Neural cell (in vitro differentiated cells): ENCODE measurements around the gene CADM3. TPM values are rescaled to one million over a fixed set of nuclear protein-coding genes. Genes with fewer than 3 reads are reported as not detected.
A peak's percentile ranks its signal among the peaks of the same experiment; 100 is the strongest.

Experiments
- H2AFZ ChIP-seq: fragments of 200-600, 300-800 bp; sonication (generic), shearing (Covaris generic); 2 replicates; pipeline ENCODE4 v1.6.0; 2014; ENCODE audit warnings: low read depth, mild to moderate bottlenecking, antibody characterized with exemption, low read length, moderate library complexity
- H3F3A ChIP-seq: fragments of 200-600 bp; shearing (Covaris generic); 2 replicates; pipeline ENCODE4 v1.6.1; 2016; ENCODE audit warnings: mild to moderate bottlenecking, moderate library complexity, mixed read lengths, antibody characterized with exemption, low read length; ENCODE audit not compliant: insufficient read depth, poor library complexity, severe bottlenecking
- H3K27ac ChIP-seq: fragments of 200-600, 300-800 bp; sonication (generic), shearing (Covaris generic); 2 replicates; pipeline ENCODE4 v1.5.1; 2014; ENCODE audit warnings: mild to moderate bottlenecking, low read length, moderate library complexity
- H3K27me3 ChIP-seq: fragments of 300-800, 200-600 bp; sonication (generic), shearing (Covaris generic); 2 replicates; pipeline ENCODE4 v1.6.0; 2014; ENCODE audit warnings: mild to moderate bottlenecking, low read depth, low read length, moderate library complexity; ENCODE audit not compliant: insufficient read depth
- H3K36me3 ChIP-seq: fragments of 300-800, 200-600 bp; sonication (generic), shearing (Covaris generic); 2 replicates; pipeline ENCODE4 v1.5.1; 2014; ENCODE audit warnings: mild to moderate bottlenecking, antibody characterized with exemption, low read length, moderate library complexity; ENCODE audit not compliant: insufficient read depth
- H3K4me2 ChIP-seq: fragments of 300-800, 200-600 bp; sonication (generic), shearing (Covaris generic); 2 replicates; pipeline ENCODE4 v1.6.0; 2014; ENCODE audit warnings: mild to moderate bottlenecking, low read length
- H3K4me3 ChIP-seq: fragments of 300-800, 200-600 bp; sonication (generic), shearing (Covaris generic); 2 replicates; pipeline ENCODE4 v1.5.1; 2014; ENCODE audit warnings: mild to moderate bottlenecking, low read length, moderate library complexity
- H3K79me2 ChIP-seq: fragments of 200-600 bp; shearing (Covaris generic); replicated peaks from 2 replicates; pipeline ENCODE4 v1.6.0; 2014; ENCODE audit warnings: mild to moderate bottlenecking, low read length, moderate library complexity; ENCODE audit not compliant: insufficient read depth
- H3K9ac ChIP-seq: fragments of 300-800, 200-600 bp; sonication (generic), shearing (Covaris generic); 2 replicates; pipeline ENCODE4 v1.6.1; 2016; ENCODE audit warnings: mild to moderate bottlenecking, low read length, mixed read lengths
- H3K9me2 ChIP-seq: fragments of 200-600 bp; shearing (Covaris generic); 2 replicates; pipeline ENCODE4 v1.6.1; 2016; ENCODE audit warnings: mild to moderate bottlenecking, low read length, mixed read lengths; ENCODE audit not compliant: insufficient read depth
- H3K9me3 ChIP-seq: fragments of 200-600, 300-800 bp; sonication (generic), shearing (Covaris generic); 2 replicates; pipeline ENCODE4 v1.6.1; 2016; ENCODE audit warnings: mild to moderate bottlenecking, mixed run types, low read length, moderate library complexity, mixed read lengths
- H4K20me1 ChIP-seq: fragments of 200-600 bp; shearing (Covaris generic); 2 replicates; pipeline ENCODE4 v1.6.1; 2016; ENCODE audit warnings: mild to moderate bottlenecking, mixed run types; ENCODE audit not compliant: insufficient read depth
- EP300 ChIP-seq: fragments of 450-650 bp; conservative IDR thresholded peaks from 2 replicates; pipeline ENCODE4 v1.6.1; 2014; ENCODE audit warnings: antibody characterized with exemption, mild to moderate bottlenecking, moderate library complexity; ENCODE audit not compliant: poor library complexity, severe bottlenecking
- EZH2 ChIP-seq: fragments of 200-600, 300-800 bp; shearing (Covaris generic), sonication (generic); IDR thresholded peaks from 2 replicates; pipeline ENCODE4 v1.6.1; 2014; ENCODE audit warnings: antibody characterized with exemption, low read length, borderline replicate concordance, mild to moderate bottlenecking; ENCODE audit not compliant: insufficient read depth, poor library complexity, severe bottlenecking
- MXI1 ChIP-seq: fragments of 450-650 bp; conservative IDR thresholded peaks from 2 replicates; pipeline ENCODE4 v1.6.1; 2014; ENCODE audit warnings: antibody characterized with exemption, mild to moderate bottlenecking; ENCODE audit not compliant: poor library complexity, severe bottlenecking
- POLR2AphosphoS5 ChIP-seq: IDR thresholded peaks from 2 replicates; pipeline ENCODE4 v1.6.1; 2012
- RAD21 ChIP-seq: fragments of 450-650 bp; conservative IDR thresholded peaks from 2 replicates; pipeline ENCODE4 v1.6.1; 2014; ENCODE audit warnings: antibody characterized with exemption, mild to moderate bottlenecking, moderate library complexity
- SMC3 ChIP-seq: fragments of 450-650 bp; conservative IDR thresholded peaks from 2 replicates; pipeline ENCODE4 v1.6.1; 2014; ENCODE audit warnings: antibody characterized with exemption, mild to moderate bottlenecking, moderate library complexity; ENCODE audit not compliant: poor library complexity
- TAF1 ChIP-seq: IDR thresholded peaks from 2 replicates; pipeline ENCODE4 v1.6.1; 2012; ENCODE audit warnings: low read depth
- polyA plus RNA-seq: library from polyadenylated mRNA; depleted of rRNA; stranded (reverse); fragments of >200 nt; gene quantifications from 2 replicates; pipeline ENCODE4 v1.2.3, GENCODE V29; 2014
- TF ChIP-seq, protein P1 (sequence below): fragments of 450-650 bp; IDR thresholded peaks from 2 replicates; pipeline ENCODE4 v1.5.1; 2014; ENCODE audit warnings: antibody characterized with exemption, mild to moderate bottlenecking, moderate library complexity; ENCODE audit not compliant: poor library complexity, severe bottlenecking
- TF ChIP-seq, protein P2 (sequence below): IDR thresholded peaks from 2 replicates; pipeline ENCODE4 v1.6.1; 2012; ENCODE audit warnings: borderline replicate concordance

Gene CADM3
- polyA plus RNA-seq, 1 donor from 2014 or later = 81.7 TPM

- TF ChIP-seq, protein P1, sequence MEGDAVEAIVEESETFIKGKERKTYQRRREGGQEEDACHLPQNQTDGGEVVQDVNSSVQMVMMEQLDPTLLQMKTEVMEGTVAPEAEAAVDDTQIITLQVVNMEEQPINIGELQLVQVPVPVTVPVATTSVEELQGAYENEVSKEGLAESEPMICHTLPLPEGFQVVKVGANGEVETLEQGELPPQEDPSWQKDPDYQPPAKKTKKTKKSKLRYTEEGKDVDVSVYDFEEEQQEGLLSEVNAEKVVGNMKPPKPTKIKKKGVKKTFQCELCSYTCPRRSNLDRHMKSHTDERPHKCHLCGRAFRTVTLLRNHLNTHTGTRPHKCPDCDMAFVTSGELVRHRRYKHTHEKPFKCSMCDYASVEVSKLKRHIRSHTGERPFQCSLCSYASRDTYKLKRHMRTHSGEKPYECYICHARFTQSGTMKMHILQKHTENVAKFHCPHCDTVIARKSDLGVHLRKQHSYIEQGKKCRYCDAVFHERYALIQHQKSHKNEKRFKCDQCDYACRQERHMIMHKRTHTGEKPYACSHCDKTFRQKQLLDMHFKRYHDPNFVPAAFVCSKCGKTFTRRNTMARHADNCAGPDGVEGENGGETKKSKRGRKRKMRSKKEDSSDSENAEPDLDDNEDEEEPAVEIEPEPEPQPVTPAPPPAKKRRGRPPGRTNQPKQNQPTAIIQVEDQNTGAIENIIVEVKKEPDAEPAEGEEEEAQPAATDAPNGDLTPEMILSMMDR = peak; percentile 95
- peak; percentile 96 for TF ChIP-seq SMC3
- TF ChIP-seq RAD21 = peak; percentile 80
- TF ChIP-seq EP300 = no peak
- TF ChIP-seq MXI1 = no peak
- TF ChIP-seq POLR2AphosphoS5 = no peak
- no peak for TF ChIP-seq EZH2
- TF ChIP-seq, protein P2, sequence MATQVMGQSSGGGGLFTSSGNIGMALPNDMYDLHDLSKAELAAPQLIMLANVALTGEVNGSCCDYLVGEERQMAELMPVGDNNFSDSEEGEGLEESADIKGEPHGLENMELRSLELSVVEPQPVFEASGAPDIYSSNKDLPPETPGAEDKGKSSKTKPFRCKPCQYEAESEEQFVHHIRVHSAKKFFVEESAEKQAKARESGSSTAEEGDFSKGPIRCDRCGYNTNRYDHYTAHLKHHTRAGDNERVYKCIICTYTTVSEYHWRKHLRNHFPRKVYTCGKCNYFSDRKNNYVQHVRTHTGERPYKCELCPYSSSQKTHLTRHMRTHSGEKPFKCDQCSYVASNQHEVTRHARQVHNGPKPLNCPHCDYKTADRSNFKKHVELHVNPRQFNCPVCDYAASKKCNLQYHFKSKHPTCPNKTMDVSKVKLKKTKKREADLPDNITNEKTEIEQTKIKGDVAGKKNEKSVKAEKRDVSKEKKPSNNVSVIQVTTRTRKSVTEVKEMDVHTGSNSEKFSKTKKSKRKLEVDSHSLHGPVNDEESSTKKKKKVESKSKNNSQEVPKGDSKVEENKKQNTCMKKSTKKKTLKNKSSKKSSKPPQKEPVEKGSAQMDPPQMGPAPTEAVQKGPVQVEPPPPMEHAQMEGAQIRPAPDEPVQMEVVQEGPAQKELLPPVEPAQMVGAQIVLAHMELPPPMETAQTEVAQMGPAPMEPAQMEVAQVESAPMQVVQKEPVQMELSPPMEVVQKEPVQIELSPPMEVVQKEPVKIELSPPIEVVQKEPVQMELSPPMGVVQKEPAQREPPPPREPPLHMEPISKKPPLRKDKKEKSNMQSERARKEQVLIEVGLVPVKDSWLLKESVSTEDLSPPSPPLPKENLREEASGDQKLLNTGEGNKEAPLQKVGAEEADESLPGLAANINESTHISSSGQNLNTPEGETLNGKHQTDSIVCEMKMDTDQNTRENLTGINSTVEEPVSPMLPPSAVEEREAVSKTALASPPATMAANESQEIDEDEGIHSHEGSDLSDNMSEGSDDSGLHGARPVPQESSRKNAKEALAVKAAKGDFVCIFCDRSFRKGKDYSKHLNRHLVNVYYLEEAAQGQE = no peak
- no peak for TF ChIP-seq TAF1
- Histone ChIP-seq H3K9me3 (no peaks in the 10 kb centered on the region), H4K20me1 (no peaks in the 10 kb centered on the region), H2AFZ (no peak overlapping the region), H3K36me3 (peaks cover 32% of the 10 kb centered on the region), H3K9me2 (no peaks in the 10 kb centered on the region), H3K4me2 (no peak overlapping the region), H3K4me3 (no peak overlapping the region), H3K79me2 (no peaks in the 10 kb centered on the region), H3K27me3 (no peaks in the 10 kb centered on the region), H3K9ac (no peak overlapping the region), H3F3A (no peaks in the 10 kb centered on the region), H3K27ac (no peak overlapping the region)
Observed at GRCh38 chr1:159197561-159198557, 26.4 kb downstream of the CADM3 start.

GRCh38 chr1:159199901-159200300 is 28.5 kb downstream of the CADM3 start:
- Histone ChIP-seq H3K27ac (no peak overlapping the region), H3K9me3 (no peaks in the 10 kb centered on the region), H3F3A (no peaks in the 10 kb centered on the region), H3K79me2 (no peaks in the 10 kb centered on the region), H4K20me1 (no peaks in the 10 kb centered on the region), H2AFZ (no peak overlapping the region), H3K9me2 (no peaks in the 10 kb centered on the region), H3K9ac (no peak overlapping the region), H3K36me3 (peaks cover 21% of the 10 kb centered on the region), H3K4me3 (no peak overlapping the region), H3K27me3 (no peaks in the 10 kb centered on the region), H3K4me2 (no peak overlapping the region)
- TF ChIP-seq TAF1 (no peak), EZH2 (no peak), POLR2AphosphoS5 (no peak), EP300 (no peak), MXI1 (no peak), SMC3 (no peak), RAD21 (no peak)
- TF ChIP-seq, protein P2 = no peak
- TF ChIP-seq, protein P1 = no peak
